Hypothalamus (tissue), 51 donors: ENCODE data around the gene SIL1.
"Not testable (repeated sequence)": the region's sequence is repeated elsewhere in the genome, so short reads cannot be mapped to it uniquely, and the experiment has no call there.

Experiments used
- DNase-seq, 51 donors: peaks; one replicate each; lab custom pipeline; 2025; lab: John Stamatoyannopoulos, UW

SIL1 gene

GRCh38 chr5:139205124-139205523 is 7.0 kb upstream of the SIL1 start:
- DNase-seq: no peak

GRCh38 chr5:139204196-139204595 is 6.0 kb upstream of the SIL1 start:
- no peak for DNase-seq

- no peak for DNase-seq
Observed at GRCh38 chr5:139199321-139199720, 1.2 kb upstream of the SIL1 start.

- no peak for DNase-seq
Observed at GRCh38 chr5:139196296-139196956, 1.7 kb downstream of the SIL1 start.

- DNase-seq: no peak
Observed at GRCh38 chr5:139194486-139194885, 3.7 kb downstream of the SIL1 start.

GRCh38 chr5:139193928-139194327 is 4.2 kb downstream of the SIL1 start:
- DNase-seq: no peak

- not testable (repeated sequence) for DNase-seq
Observed at GRCh38 chr5:139192906-139193305, 5.3 kb downstream of the SIL1 start.

GRCh38 chr5:139191954-139192353 is 6.2 kb downstream of the SIL1 start:
- DNase-seq: not testable (repeated sequence)

- DNase-seq: no peak
Observed at GRCh38 chr5:139190125-139190524, 8.0 kb downstream of the SIL1 start.

- DNase-seq: no peak
Observed at GRCh38 chr5:139188558-139189270, 9.5 kb downstream of the SIL1 start.

- DNase-seq: no peak
Observed at GRCh38 chr5:139186752-139187326, 11.3 kb downstream of the SIL1 start.

GRCh38 chr5:139186261-139186660 is 11.9 kb downstream of the SIL1 start:
- DNase-seq: no peak

GRCh38 chr5:139185589-139185988 is 12.6 kb downstream of the SIL1 start:
- no peak for DNase-seq

- DNase-seq: no peak
Observed at GRCh38 chr5:139183502-139183901, 14.7 kb downstream of the SIL1 start.

GRCh38 chr5:139182528-139183296 is 15.5 kb downstream of the SIL1 start:
- DNase-seq: no peak

- DNase-seq: peak in 2 of 51 donors; percentile 5 to 10
Observed at GRCh38 chr5:139181835-139182452, 16.2 kb downstream of the SIL1 start.

- DNase-seq: no peak
Observed at GRCh38 chr5:139181322-139181730, 16.8 kb downstream of the SIL1 start.

- no peak for DNase-seq
Observed at GRCh38 chr5:139180850-139181249, 17.3 kb downstream of the SIL1 start.

- not testable (repeated sequence) for DNase-seq
Observed at GRCh38 chr5:139179778-139180513, 18.2 kb downstream of the SIL1 start.

GRCh38 chr5:139178935-139179334 is 19.2 kb downstream of the SIL1 start:
- no peak for DNase-seq
